CD14-positive monocyte (primary cell): ENCODE results near the gene CPOX. TPM values are rescaled to one million over a fixed set of nuclear protein-coding genes. Genes with fewer than 3 reads are reported as not detected.

ENCODE experiments used
- DNase-seq, 3 donors: peaks; one replicate each; pipeline ENCODE4 v3.0.0-alpha.2; 2011 to 2022
- H2AFZ ChIP-seq: 2 replicates; pipeline ENCODE4 v1.6.0; 2012; ENCODE audit warnings: mild to moderate bottlenecking, low read depth, low read length, inconsistent platforms; ENCODE audit not compliant: insufficient read depth, poor library complexity, severe bottlenecking
- H3K27ac ChIP-seq, 2 donors: 1 replicate in 1 of 2; 2 replicates in 1 of 2; pipeline ENCODE4 v1.5.1; 2012 to 2013; ENCODE audit warnings: low read length in 2 of 2, control low read depth in 1 of 2, inconsistent platforms in 1 of 2, low read depth in 1 of 2, mild to moderate bottlenecking in 1 of 2
- H3K27me3 ChIP-seq, 2 donors: one replicate each; pipeline versions ENCODE4 v1.6.0 to v1.6.1; 2011 to 2013; ENCODE audit warnings: low read length in 2 of 2; ENCODE audit not compliant: control insufficient read depth in 2 of 2, insufficient read depth in 2 of 2
- H3K36me3 ChIP-seq, 2 donors: replicated peaks in 1 of 2; 1 replicate in 1 of 2; 2 replicates in 1 of 2; pipeline versions ENCODE4 v1.5.1 to v1.6.1; 2012 to 2013; ENCODE audit warnings: low read length in 2 of 2, control low read depth in 1 of 2, inconsistent platforms in 1 of 2, mild to moderate bottlenecking in 1 of 2; ENCODE audit not compliant: insufficient read depth in 2 of 2, control insufficient read depth in 1 of 2
- H3K4me1 ChIP-seq, 2 donors: 1 replicate in 1 of 2; 2 replicates in 1 of 2; pipeline versions ENCODE4 v1.5.1 to v1.6.1; 2012 to 2013; ENCODE audit warnings: low read length in 2 of 2, control low read depth in 1 of 2, inconsistent platforms in 1 of 2, mild to moderate bottlenecking in 1 of 2, moderate library complexity in 1 of 2; ENCODE audit not compliant: insufficient read depth in 2 of 2, control insufficient read depth in 1 of 2
- H3K4me2 ChIP-seq: replicated peaks from 2 replicates; pipeline ENCODE3; 2012; ENCODE audit warnings: low read length, moderate library complexity, mild to moderate bottlenecking; ENCODE audit not compliant: poor library complexity, severe bottlenecking; ENCODE audit errors: extremely low read depth
- H3K4me3 ChIP-seq, 3 experiments: fragments of 200-600 bp in 1 of 3; sonication (generic) in 1 of 3; replicated peaks in 1 of 3; 1 replicate in 2 of 3; 2 replicates in 1 of 3; pipeline ENCODE4 v1.5.1; 2011 to 2013; ENCODE audit warnings: low read length in 3 of 3, mild to moderate bottlenecking in 3 of 3, control low read depth in 2 of 3, low read depth in 2 of 3, inconsistent platforms in 1 of 3, moderate library complexity in 1 of 3
- H3K79me2 ChIP-seq: 2 replicates; pipeline ENCODE4 v1.6.0; 2012; ENCODE audit warnings: mild to moderate bottlenecking, control low read depth, inconsistent platforms, low read length, moderate library complexity; ENCODE audit not compliant: insufficient read depth
- H3K9ac ChIP-seq: 2 replicates; pipeline ENCODE4 v1.6.0; 2017; ENCODE audit warnings: low read length, mild to moderate bottlenecking; ENCODE audit not compliant: insufficient read depth, poor library complexity, severe bottlenecking
- H3K9me3 ChIP-seq, 2 donors: replicated peaks in 1 of 2; 1 replicate in 1 of 2; 2 replicates in 1 of 2; pipeline versions ENCODE4 v1.5.1 to v1.6.1; 2012 to 2013; ENCODE audit warnings: low read length in 2 of 2, control low read depth in 1 of 2; ENCODE audit not compliant: control insufficient read depth in 1 of 2, insufficient read depth in 1 of 2
- H4K20me1 ChIP-seq: 2 replicates; pipeline ENCODE4 v1.6.0; 2012; ENCODE audit warnings: mild to moderate bottlenecking, low read length, control low read depth, moderate library complexity; ENCODE audit not compliant: insufficient read depth
- H3K27ac Mint-ChIP-seq, 7 donors: one replicate each; pipeline ENCODE4 v1.8.0; 2020; ENCODE audit warnings: mild to moderate bottlenecking in 7 of 7, mixed read lengths in 7 of 7, moderate library complexity in 6 of 7, inconsistent platforms in 2 of 7
- H3K27me3 Mint-ChIP-seq, 3 donors: one replicate each; pipeline ENCODE4 v1.8.0; 2021 to 2022; ENCODE audit warnings: low read depth in 3 of 3, mild to moderate bottlenecking in 3 of 3, mixed read lengths in 3 of 3, moderate library complexity in 3 of 3, inconsistent platforms in 1 of 3
- H3K36me3 Mint-ChIP-seq, 2 donors: one replicate each; pipeline ENCODE4 v1.8.0; 2020; ENCODE audit warnings: mixed read lengths in 2 of 2, inconsistent platforms in 1 of 2, mild to moderate bottlenecking in 1 of 2
- H3K4me1 Mint-ChIP-seq: one replicate; pipeline ENCODE4 v1.8.0; 2020; ENCODE audit warnings: mild to moderate bottlenecking, mixed read lengths
- H3K4me3 Mint-ChIP-seq, 2 donors: one replicate each; pipeline ENCODE4 v1.8.0; 2020; ENCODE audit warnings: mild to moderate bottlenecking in 2 of 2, mixed read lengths in 2 of 2, moderate library complexity in 1 of 2
- H3K9me3 Mint-ChIP-seq, 7 donors: one replicate each; pipeline ENCODE4 v1.8.0; 2020 to 2022; ENCODE audit warnings: mixed read lengths in 7 of 7, mild to moderate bottlenecking in 6 of 7, moderate library complexity in 6 of 7, inconsistent platforms in 2 of 7
- CTCF ChIP-seq: fragments of 200-600 bp; IDR thresholded peaks from one replicate; pipeline ENCODE4 v1.8.0; 2022; ENCODE audit warnings: antibody characterized with exemption, mild to moderate bottlenecking
- WGBS: methylation state at CpG from one replicate; pipeline ENCODE4 v1.1.5; 2013; ENCODE audit warnings: missing lambda C conversion rate; ENCODE audit not compliant: insufficient coverage; 5-methylcytosine and 5-hydroxymethylcytosine counted together
- intact Hi-C, 2 donors: fragments of 100-400 bp; cut with micrococcal nuclease; formaldehyde crosslinking; loops; one replicate each; pipeline versions ENCODE4 v1.15.0 to v1.15.1; 2023
- polyA plus RNA-seq, 3 donors: library from polyadenylated mRNA; depleted of rRNA in 1 of 3; unstranded in 2 of 3; stranded (reverse) in 1 of 3; fragments of 300-500 nt in 2 of 3; fragments of >200 nt in 1 of 3; fragmentation: Illumina TruSeq in 2 of 3; gene quantifications; 1 replicate in 2 of 3; 2 replicates in 1 of 3; pipeline ENCODE4 v1.2.3, GENCODE V29; 2012 to 2021

Gene CPOX
- polyA plus RNA-seq, 3 donors = 4.2 to 12.8 (median 5.2) TPM

GRCh38 chr3:98532275-98532637 is 61.2 kb downstream of the CPOX start:
- Histone ChIP-seq H3K27me3 (peaks cover 0 to 3% of the 10 kb centered on the region in 2 donors), H3K9ac (no peak overlapping the region), H3K27ac (no peak overlapping the region), H2AFZ (no peak overlapping the region), H3K4me1 (no peaks in the 10 kb centered on the region), H3K36me3 (no peaks in the 10 kb centered on the region), H4K20me1 (no peaks in the 10 kb centered on the region), H3K79me2 (no peaks in the 10 kb centered on the region), H3K9me3 (no peaks in the 10 kb centered on the region), H3K4me2 (no peak overlapping the region), H3K4me3 (no peak overlapping the region)
- no peak for TF ChIP-seq CTCF
- DNase-seq = no peak
- Mint-ChIP-seq H3K4me1 (peaks cover 9% of the 10 kb centered on the region), H3K4me3 (no peak overlapping the region), H3K27ac (no peak overlapping the region), H3K9me3 (no peaks in the 10 kb centered on the region), H3K27me3 (peaks cover 0 to 13% (median 0%) of the 10 kb centered on the region in 3 donors), H3K36me3 (no peaks in the 10 kb centered on the region)
- WGBS = 95% methylated on average over 5 of the region's 5 CpGs
- intact Hi-C loops = no loop called here

- 90% methylated on average over 2 of the region's 7 CpGs for WGBS
- Histone ChIP-seq H3K36me3 (no peaks in the 10 kb centered on the region), H3K4me3 (no peak within 1 kb of the TSS), H3K27me3 (peaks cover 0 to 3% of the 10 kb centered on the region in 2 donors), H3K9ac (no peak within 1 kb of the TSS), H3K9me3 (no peaks in the 10 kb centered on the region), H3K4me1 (no peaks in the 10 kb centered on the region), H2AFZ (peak within 1 kb of the TSS; percentile 19), H3K4me2 (no peak within 1 kb of the TSS), H3K79me2 (no peaks in the 10 kb centered on the region), H3K27ac (no peak within 1 kb of the TSS), H4K20me1 (no peaks in the 10 kb centered on the region)
- Mint-ChIP-seq H3K36me3 (no peaks in the 10 kb centered on the region), H3K27me3 (peaks cover 0 to 13% (median 0%) of the 10 kb centered on the region in 3 donors), H3K9me3 (no peaks in the 10 kb centered on the region), H3K4me1 (peaks cover 9% of the 10 kb centered on the region), H3K27ac (no peak within 1 kb of the TSS), H3K4me3 (no peak within 1 kb of the TSS)
- intact Hi-C loops = no loop called here
- DNase-seq = no peak
- no peak for TF ChIP-seq CTCF
Observed at GRCh38 chr3:98531622-98532274, 61.7 kb downstream of the CPOX start, which contains the start of gene GPR15. Gene GPR15, plus strand, starts transcription at chr3:98531978. Its CDS starts 56 bp downstream, at chr3:98532034.
